ENCODE measurements around the gene KCND3. TPM values are rescaled to one million over a fixed set of nuclear protein-coding genes. Genes with fewer than 3 reads are reported as not detected.

KCND3 gene
- total RNA-seq, 1 experiment from 2014 or later, result 0.15 TPM

DNA sequence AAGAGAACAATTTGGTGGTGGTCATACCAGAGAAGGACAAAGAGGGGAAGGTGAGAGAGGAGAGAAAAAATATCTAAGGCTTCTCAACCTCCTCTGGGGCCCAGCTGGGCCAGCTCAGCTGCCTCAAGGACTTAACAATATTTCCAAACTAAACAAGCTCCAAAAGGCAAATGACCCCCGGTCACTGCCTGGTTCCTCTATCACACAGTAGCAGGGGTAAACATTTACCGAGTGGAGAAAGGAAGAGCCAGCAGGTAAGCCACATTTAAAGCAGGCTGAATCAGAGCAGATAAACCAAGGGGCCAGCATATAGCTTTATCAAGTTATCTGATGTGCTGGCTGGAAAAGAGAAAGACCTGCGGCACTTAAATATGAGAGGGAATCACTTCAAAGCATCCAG is 102.1 kb downstream of the KCND3 start:
- H3K27me3 ChIP-seq (ENCODE audit: insufficient read depth, low read length), result no peaks in the 10 kb centered on the region; the same call in 1 of the 2 replicates
- H3K23ac ChIP-seq (ENCODE audit: insufficient read length, low read depth, low read length), result no peak overlapping the region
- peaks cover 18 to 21% of the 10 kb centered on the region in 2 experiments for H3K4me1 Mint-ChIP-seq
- H3T11ph ChIP-seq (ENCODE audit: low read length), result no peak overlapping the region
- H2AFZ ChIP-seq (ENCODE audit: low read length), result no peak overlapping the region
- H3K9me3 ChIP-seq (ENCODE audit: control insufficient read depth, low read depth, low read length), result no peaks in the 10 kb centered on the region
- no peak overlapping the region for H2BK15ac ChIP-seq (ENCODE audit: low read depth, low read length)
- no peak overlapping the region for H3K27ac ChIP-seq (ENCODE audit: insufficient read length, low read depth, low read length)
- no peak overlapping the region for H2BK5ac ChIP-seq (ENCODE audit: insufficient read length, low read length)
- H3K14ac ChIP-seq (ENCODE audit: insufficient read depth, low read length), result no peak overlapping the region
- peaks cover 6% of the 10 kb centered on the region for H3K27me3 Mint-ChIP-seq (ENCODE audit: low read depth)
- H3K4me1 ChIP-seq (ENCODE audit: insufficient read depth, low read length), result peaks cover 7% of the 10 kb centered on the region; the same call in 1 of the 2 replicates
- no peak overlapping the region for H3K4me2 ChIP-seq (ENCODE audit: insufficient read depth, insufficient read length, low read length)
- H3K79me2 ChIP-seq (ENCODE audit: insufficient read depth, low read length), result no peaks in the 10 kb centered on the region
- no peak overlapping the region for H4K5ac ChIP-seq (ENCODE audit: insufficient read length, low read depth, low read length)
- no peak overlapping the region for H2BK120ac ChIP-seq (ENCODE audit: low read depth, low read length, poor library complexity, severe bottlenecking)
- no peak overlapping the region for H2BK20ac ChIP-seq (ENCODE audit: low read depth, low read length, poor library complexity, severe bottlenecking)
- no peak overlapping the region for H3K56ac ChIP-seq (ENCODE audit: insufficient read length, low read depth, low read length)
- no peak overlapping the region for H3K9ac ChIP-seq (ENCODE audit: extremely low read depth, insufficient read length, low read length)
- no peaks in the 10 kb centered on the region for H4K20me1 ChIP-seq (ENCODE audit: control insufficient read depth, insufficient read depth, insufficient read length)
- H3K4me3 Mint-ChIP-seq, result no peak overlapping the region
- H3K36me3 Mint-ChIP-seq (ENCODE audit: insufficient read depth in 1 of 3, low read depth in 3 of 3), result no peaks in the 10 kb centered on the region
- H3K4ac ChIP-seq (ENCODE audit: low read depth, low read length), result no peak overlapping the region
- no CpG with 5 or more reads among the region's 3 CpGs for WGBS (ENCODE audit: extremely low coverage, insufficient read length, low lambda C conversion rate)
- no peak for DNase-seq
- TF ChIP-seq, protein P1, sequence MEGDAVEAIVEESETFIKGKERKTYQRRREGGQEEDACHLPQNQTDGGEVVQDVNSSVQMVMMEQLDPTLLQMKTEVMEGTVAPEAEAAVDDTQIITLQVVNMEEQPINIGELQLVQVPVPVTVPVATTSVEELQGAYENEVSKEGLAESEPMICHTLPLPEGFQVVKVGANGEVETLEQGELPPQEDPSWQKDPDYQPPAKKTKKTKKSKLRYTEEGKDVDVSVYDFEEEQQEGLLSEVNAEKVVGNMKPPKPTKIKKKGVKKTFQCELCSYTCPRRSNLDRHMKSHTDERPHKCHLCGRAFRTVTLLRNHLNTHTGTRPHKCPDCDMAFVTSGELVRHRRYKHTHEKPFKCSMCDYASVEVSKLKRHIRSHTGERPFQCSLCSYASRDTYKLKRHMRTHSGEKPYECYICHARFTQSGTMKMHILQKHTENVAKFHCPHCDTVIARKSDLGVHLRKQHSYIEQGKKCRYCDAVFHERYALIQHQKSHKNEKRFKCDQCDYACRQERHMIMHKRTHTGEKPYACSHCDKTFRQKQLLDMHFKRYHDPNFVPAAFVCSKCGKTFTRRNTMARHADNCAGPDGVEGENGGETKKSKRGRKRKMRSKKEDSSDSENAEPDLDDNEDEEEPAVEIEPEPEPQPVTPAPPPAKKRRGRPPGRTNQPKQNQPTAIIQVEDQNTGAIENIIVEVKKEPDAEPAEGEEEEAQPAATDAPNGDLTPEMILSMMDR (conservative IDR thresholded peaks at IDR 0.05), result no peak
- H3K9me3 Mint-ChIP-seq, result no peaks in the 10 kb centered on the region
- H3K18ac ChIP-seq (ENCODE audit: insufficient read length, low read depth, low read length), result no peak overlapping the region
- peak overlapping the region in 1 of 3 experiments; percentile 21; a peak in 1 of 7 replicates for H3K27ac Mint-ChIP-seq
- H4K91ac ChIP-seq (ENCODE audit: insufficient read length, low read depth, low read length), result no peak overlapping the region
- H3K79me1 ChIP-seq (ENCODE audit: insufficient read depth, low read depth, low read length, poor library complexity, severe bottlenecking), result no peaks in the 10 kb centered on the region
- no peak overlapping the region for H2BK12ac ChIP-seq (ENCODE audit: insufficient read length, low read depth, low read length)
- H3K23me2 ChIP-seq (ENCODE audit: insufficient read length, low read depth, low read length, poor library complexity, severe bottlenecking), result no peaks in the 10 kb centered on the region
- no peak overlapping the region for H4K8ac ChIP-seq (replicated peaks; ENCODE audit: insufficient read length, low read depth, low read length)
- H2AK5ac ChIP-seq (ENCODE audit: insufficient read length, low read length), result no peak overlapping the region

Measured in H9 (cell line).